KMS-11 (cell line): ENCODE results near the gene PI4KB.

Experiments
- H2AFZ ChIP-seq: fragments of 200-600 bp; sonication (generic); 2 replicates; pipeline ENCODE4 v1.6.1; 2016; ENCODE audit warnings: antibody characterized with exemption, mixed run types, low read depth
- H3K27ac ChIP-seq: fragments of 200-600 bp; sonication (generic); 2 replicates; pipeline ENCODE4 v1.6.1; 2016; ENCODE audit warnings: mild to moderate bottlenecking, mixed run types
- H3K27me3 ChIP-seq: fragments of 200-600 bp; sonication (generic); 2 replicates; pipeline ENCODE4 v1.6.1; 2017; ENCODE audit warnings: mild to moderate bottlenecking, low read depth, mixed run types, moderate library complexity; ENCODE audit not compliant: insufficient read depth
- H3K36me3 ChIP-seq: fragments of 200-600 bp; sonication (generic); 2 replicates; pipeline ENCODE4 v1.6.1; 2017; ENCODE audit warnings: mild to moderate bottlenecking, mixed run types; ENCODE audit not compliant: insufficient read depth
- H3K4me1 ChIP-seq: fragments of 200-600 bp; sonication (generic); 2 replicates; pipeline ENCODE4 v1.6.1; 2016; ENCODE audit warnings: mild to moderate bottlenecking, low read depth, mixed run types; ENCODE audit not compliant: poor library complexity, severe bottlenecking
- H3K4me2 ChIP-seq: fragments of 200-600 bp; sonication (generic); 2 replicates; pipeline ENCODE4 v1.7.0; 2016; ENCODE audit warnings: mild to moderate bottlenecking, mixed run types
- H3K4me3 ChIP-seq: fragments of 200-600 bp; sonication (generic); IDR thresholded peaks from 2 replicates; pipeline ENCODE4 v1.6.1; 2017; ENCODE audit warnings: low read depth, low read length, mixed read lengths; ENCODE audit not compliant: insufficient read depth
- H3K79me2 ChIP-seq: fragments of 200-600 bp; sonication (generic); 2 replicates; pipeline ENCODE4 v1.6.1; 2016; ENCODE audit warnings: low read depth, mixed run types; ENCODE audit not compliant: insufficient read depth
- H3K9ac ChIP-seq: fragments of 200-600 bp; sonication (generic); 2 replicates; pipeline ENCODE4 v1.6.1; 2016; ENCODE audit warnings: mild to moderate bottlenecking, mixed run types
- H4K20me1 ChIP-seq: fragments of 200-600 bp; sonication (generic); 2 replicates; pipeline ENCODE4 v1.6.1; 2016; ENCODE audit warnings: mild to moderate bottlenecking, mixed run types; ENCODE audit not compliant: insufficient read depth
- CTCF ChIP-seq: fragments of 200-600 bp; sonication (generic); conservative IDR thresholded peaks from 2 replicates; pipeline ENCODE4 v1.6.1; 2017; ENCODE audit warnings: low read depth, mild to moderate bottlenecking, antibody characterized with exemption, low read length, moderate library complexity, mixed read lengths

The PI4KB gene

GRCh38 chr1:151334822-151335221 is 7.6 kb upstream of the PI4KB start:
- no peaks in the 10 kb centered on the region for H3K27me3 ChIP-seq
- H3K9ac ChIP-seq: no peak overlapping the region
- no peak overlapping the region for H3K4me2 ChIP-seq
- no peaks in the 10 kb centered on the region for H3K79me2 ChIP-seq
- H4K20me1 ChIP-seq: no peaks in the 10 kb centered on the region
- no peak for TF ChIP-seq CTCF
- H2AFZ ChIP-seq: no peak overlapping the region
- peaks cover 2% of the 10 kb centered on the region for H3K4me1 ChIP-seq
- no peak overlapping the region for H3K4me3 ChIP-seq
- H3K36me3 ChIP-seq: no peaks in the 10 kb centered on the region
- H3K27ac ChIP-seq: no peak overlapping the region

GRCh38 chr1:151327903-151328674 is 873 bp upstream of the PI4KB start:
- Histone ChIP-seq H3K4me2 (peak overlapping the region; percentile 98), H3K36me3 (peaks cover 7% of the 10 kb centered on the region; the same call in 1 of the 2 replicates), H3K4me1 (peaks cover 20% of the 10 kb centered on the region), H4K20me1 (no peaks in the 10 kb centered on the region), H3K27me3 (no peaks in the 10 kb centered on the region), H3K4me3 (peak overlapping the region; percentile 98), H3K9ac (peak overlapping the region; percentile 81; the same call in 1 of the 2 replicates), H2AFZ (peak overlapping the region; percentile 64), H3K79me2 (peaks cover 34% of the 10 kb centered on the region), H3K27ac (peak overlapping the region; percentile 71)
- TF ChIP-seq CTCF: no peak

- H2AFZ ChIP-seq: peak overlapping the region; percentile 64
- H3K4me3 ChIP-seq: peak overlapping the region; percentile 98
- H3K4me2 ChIP-seq: peak overlapping the region; percentile 98
- H3K9ac ChIP-seq: peak overlapping the region; percentile 81
- no peaks in the 10 kb centered on the region for H4K20me1 ChIP-seq
- H3K27ac ChIP-seq: peak overlapping the region; percentile 71
- peaks cover 20% of the 10 kb centered on the region for H3K4me1 ChIP-seq
- H3K27me3 ChIP-seq: no peaks in the 10 kb centered on the region
- TF ChIP-seq CTCF: no peak
- peaks cover 40% of the 10 kb centered on the region for H3K79me2 ChIP-seq
- peaks cover 7% of the 10 kb centered on the region; the same call in 1 of the 2 replicates for H3K36me3 ChIP-seq
Observed at GRCh38 chr1:151326619-151327222, 495 bp downstream of the PI4KB start.

- Histone ChIP-seq H3K27ac (no peak overlapping the region), H3K79me2 (peaks cover 40% of the 10 kb centered on the region)
Observed at GRCh38 chr1:151325646-151326429, 1.4 kb downstream of the PI4KB start.

More at GRCh38 chr1:151325646-151326429, 1.4 kb downstream of the PI4KB start:
- Histone ChIP-seq H3K4me1 (peaks cover 20% of the 10 kb centered on the region), H4K20me1 (no peaks in the 10 kb centered on the region), H3K9ac (no peak overlapping the region), H2AFZ (no peak overlapping the region), H3K27me3 (no peaks in the 10 kb centered on the region), H3K36me3 (peaks cover 7% of the 10 kb centered on the region; the same call in 1 of the 2 replicates), H3K4me3 (peak overlapping the region; percentile 98), H3K4me2 (peak overlapping the region; percentile 98)
- no peak for TF ChIP-seq CTCF
